GM21576 (cell line): ENCODE data around the gene DNAJB1.
"Not testable (repeated sequence)": the region's sequence is repeated elsewhere in the genome, so short reads cannot be mapped to it uniquely, and the experiment has no call there.

Source experiments
- ATAC-seq: cut with Tn5 transposase; IDR thresholded peaks from one replicate; pipeline ENCODE4 v1.9.1; 2021; ENCODE audit warnings: mild to moderate bottlenecking, moderate library complexity; ENCODE audit not compliant: unreplicated experiment

Gene DNAJB1

DNA sequence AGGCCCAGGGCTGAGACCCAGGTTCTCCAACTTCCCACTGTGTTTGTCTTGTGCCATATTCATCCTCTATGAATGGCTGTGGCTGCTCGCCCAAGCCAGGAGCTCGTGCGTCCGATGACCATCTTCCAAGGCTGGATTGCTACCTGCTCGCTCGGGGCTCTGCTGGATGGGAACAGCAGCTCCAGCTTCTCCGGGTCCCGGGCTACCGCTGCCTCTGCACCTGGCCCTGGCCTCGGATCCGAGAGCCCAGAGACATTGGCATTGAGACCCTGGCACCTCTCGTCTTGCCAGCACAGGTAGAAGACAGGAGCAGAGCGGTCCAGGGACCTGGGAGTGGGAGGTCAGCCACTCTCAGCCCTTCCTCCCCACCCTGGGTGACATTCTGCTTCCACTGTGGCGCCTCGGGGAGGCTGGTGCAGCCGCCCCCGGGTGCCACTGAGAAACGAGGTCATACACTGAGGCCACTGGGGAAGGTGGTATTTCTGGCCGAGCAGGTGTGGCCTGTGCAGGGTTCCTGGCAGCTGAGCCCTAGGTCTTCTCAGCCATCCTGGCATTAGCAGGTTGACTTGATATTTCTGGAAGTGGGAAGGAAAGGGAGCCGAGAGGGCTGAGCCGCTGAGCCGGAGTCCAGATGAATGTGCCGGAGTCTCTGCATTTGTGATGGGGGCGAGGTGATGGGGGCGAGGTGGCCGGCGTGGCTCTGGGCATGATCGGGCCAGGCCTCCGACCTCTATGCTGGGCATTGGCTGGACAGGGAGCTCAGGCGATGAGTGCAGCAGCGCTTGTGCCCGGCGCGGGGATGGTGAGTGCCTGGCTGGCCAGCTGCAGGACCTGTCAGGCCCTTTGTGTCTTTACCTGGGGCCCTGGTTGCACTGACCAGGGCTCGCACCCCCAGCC is 35.1 kb upstream of the DNAJB1 start:
- ATAC-seq: no peak

DNA sequence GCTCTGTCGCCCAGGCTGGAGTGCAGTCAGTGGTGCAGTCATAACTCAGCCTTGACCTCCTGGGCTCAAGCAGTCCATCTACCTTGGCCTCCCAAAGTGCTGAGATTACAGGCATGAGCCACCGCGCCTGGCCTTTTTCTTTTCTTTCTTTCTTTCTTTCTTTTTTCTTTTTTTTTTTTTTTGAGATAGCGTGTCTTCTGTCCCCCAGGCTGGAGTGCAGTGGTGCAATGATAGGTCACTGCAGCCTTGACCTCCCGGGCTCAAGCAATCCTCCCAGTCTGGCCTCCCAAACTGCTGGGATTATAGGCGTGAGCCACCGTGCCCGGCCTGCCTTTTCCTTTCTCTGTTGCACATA is 33.8 kb upstream of the DNAJB1 start:
- not testable (repeated sequence) for ATAC-seq

DNA sequence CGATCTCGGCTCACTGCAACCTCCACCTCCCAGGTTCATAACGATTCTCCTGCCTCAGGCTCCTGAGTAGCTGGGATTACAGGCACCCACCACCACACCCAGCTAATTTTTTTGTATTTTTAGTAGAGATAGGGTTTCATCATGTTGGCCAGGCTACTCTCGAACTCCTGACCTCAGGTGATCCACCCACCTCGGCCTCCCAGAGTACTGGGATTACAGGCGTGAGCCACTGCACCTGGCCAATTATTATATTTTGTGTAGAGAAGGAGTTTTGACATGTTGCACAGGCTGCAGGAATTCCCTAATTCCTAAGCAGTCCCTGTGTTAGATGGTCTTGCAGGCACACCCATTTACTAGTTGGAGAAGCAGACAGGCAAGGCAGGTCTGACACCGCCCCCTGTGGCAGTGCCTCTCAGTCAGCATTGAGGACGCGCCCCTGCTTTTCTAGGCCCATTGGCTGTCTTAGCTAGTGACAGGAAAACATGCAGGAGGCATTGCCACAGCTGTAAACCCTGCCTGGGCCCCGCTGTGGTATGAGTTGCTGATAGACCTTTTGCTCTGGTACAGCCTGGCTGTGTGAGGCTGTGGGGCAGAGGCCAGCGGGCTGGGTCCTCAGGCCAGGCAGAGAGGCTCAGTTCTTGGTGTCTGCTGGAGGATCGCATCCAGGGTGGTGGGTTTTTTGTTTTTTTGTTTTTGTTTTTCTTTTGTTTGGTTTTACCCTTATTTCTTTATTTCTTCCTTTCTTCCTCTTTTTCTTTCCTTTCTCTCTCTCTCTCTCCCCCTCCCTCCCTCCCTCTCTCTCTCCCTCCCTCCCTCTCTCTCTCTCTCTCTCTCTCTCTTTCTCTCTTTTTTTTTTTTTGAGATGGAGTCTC is 33.2 kb upstream of the DNAJB1 start:
- not testable (repeated sequence) for ATAC-seq

DNA sequence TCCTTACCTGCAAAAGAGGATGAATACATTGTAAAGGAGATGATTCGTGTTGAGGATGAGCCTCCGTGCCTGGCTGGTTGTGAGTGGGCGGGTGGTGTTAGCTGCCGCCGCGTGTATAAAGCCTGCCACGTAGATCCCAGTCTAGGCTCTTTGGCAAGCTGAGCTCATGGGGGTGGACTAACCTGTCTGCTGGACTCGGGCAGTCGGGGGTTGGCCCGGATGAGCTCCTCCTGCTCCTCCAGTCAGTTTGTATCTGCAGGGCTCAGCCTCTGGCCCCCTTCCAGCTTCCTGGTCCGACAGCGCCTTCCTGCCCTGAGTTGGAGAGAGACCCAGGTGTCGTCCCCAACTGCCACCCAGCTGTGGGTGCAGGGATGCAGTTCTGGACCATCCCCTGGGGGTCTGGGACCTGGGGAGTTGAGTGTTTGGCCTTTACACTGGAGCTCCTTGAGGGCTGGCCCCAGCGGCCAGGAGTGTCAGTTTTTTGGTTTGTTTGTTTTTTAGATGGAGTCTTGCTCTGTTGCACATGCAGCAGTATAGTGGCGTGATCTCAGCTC is 32.1 kb upstream of the DNAJB1 start:
- ATAC-seq: no peak

DNA sequence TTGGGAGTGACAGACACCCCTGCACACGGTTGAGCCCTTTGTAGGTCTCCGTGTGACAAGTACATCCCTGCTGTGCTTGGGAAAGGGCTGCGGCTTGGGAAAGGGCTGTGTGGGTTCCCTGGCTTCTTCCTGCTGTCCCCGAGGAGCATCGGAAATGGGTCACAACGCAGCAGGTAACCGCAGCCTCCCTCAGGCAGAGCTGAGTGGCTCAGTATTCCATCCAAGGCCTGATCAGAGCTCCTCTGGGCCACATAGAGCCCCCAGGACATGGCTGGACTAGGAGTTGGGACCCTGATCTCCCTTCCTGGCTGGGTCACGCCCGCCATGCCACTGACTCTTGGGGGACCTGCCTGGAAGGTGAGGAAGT is 27.5 kb upstream of the DNAJB1 start:
- no peak for ATAC-seq

DNA sequence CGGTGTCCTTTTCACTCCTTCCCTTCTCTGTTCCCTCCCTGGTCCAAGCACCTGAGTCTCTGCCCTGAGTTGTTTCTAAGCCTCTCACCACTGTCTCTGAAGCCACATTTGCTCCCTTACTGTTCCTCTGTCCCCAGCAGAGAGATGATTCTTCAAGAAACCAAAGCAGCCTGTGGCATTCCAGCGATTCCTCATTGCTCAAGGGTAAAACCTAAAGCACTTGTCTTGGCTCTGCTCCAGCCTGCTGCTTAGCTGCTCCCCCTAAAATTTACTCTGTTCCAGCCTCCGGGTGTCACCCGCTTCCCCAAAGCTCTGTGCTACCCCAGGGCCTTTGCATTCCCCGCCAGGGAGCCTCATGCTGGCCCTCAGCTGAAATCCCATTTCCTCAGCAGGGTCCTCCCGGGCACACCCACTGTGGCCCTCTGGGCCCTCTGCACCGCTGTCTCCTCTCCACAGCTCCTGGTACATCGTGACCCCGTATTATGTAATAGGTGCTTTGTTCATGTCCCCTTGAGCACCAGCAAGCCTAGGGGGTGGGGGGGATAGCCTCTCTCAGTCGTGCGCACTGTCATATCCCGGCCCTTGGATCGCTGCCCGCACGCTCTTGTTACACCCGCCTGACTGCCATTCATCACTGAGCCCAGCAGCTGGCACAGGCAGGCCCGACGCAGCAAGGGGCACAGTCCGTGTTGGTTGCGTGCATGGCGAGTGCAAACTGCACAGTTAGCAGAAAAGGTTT is 26.9 kb upstream of the DNAJB1 start:
- ATAC-seq: no peak

DNA sequence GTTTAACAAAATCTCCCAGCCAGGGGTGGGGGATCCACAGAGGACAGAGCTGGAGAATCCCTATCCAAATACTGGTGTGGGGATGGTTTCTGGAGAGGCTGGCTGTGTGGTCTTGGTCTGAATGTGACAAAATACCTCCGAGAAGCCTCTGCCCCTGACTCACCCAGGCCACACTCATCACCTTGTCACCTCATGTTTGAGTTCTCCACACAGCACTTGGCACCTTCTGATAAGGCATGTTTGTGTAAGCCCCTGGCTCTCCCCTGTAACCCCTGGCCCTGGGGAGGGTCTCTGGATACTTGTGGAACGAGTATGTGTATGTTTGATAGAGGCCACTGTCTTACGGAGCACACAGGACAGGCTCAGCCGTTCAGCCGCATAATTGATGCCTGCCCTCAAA is 25.9 kb upstream of the DNAJB1 start:
- no peak for ATAC-seq

DNA sequence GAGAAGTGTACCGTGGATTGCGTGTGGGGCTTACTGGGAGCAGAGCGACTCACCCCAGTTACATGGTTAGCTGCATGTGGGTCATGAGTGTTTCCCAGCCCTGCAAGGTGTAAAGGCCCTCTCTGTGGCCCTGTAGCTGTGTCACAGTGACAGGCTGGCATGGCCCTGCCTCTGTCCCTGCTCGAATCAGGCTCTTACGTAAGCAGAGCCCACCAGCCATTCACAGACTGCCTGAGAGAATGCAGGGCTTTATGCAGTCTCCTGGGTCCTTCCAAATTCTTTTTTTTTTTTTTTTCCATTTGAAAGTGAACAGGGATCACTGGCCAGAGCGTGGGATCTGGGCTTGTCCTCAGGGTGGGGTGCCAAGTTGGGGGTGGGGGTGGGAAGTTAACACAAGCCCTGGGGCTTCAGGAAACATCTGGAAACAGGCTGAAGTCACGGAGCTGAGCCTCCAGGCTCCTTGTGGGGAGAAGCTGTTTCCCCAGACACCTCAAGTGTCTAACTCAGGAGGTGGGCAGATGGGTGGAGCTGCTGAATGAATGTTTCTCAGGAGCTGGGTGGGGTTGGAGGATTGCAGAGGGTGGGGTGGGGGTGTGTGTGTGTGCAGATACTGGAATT is 24.6 kb upstream of the DNAJB1 start:
- ATAC-seq: no peak

DNA sequence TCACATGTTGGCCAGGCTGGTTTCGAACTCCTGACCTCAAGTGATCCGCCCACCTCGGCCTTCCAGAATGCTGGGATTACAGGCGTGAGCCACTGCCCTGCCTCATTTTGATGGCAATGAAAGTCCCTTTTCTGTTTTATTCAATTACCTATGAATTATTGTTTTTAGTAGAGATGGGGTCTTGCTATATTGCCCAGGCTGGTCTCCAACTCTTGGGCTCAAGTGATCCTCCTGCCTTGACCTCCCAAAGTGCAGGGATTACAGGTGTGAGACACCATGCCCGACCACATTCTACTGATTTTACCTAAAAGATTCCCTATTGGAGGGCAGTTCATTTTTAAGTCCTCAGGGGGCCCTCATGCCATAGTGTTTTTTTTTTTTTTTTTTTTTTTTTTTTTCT is 23.8 kb upstream of the DNAJB1 start:
- not testable (repeated sequence) for ATAC-seq

DNA sequence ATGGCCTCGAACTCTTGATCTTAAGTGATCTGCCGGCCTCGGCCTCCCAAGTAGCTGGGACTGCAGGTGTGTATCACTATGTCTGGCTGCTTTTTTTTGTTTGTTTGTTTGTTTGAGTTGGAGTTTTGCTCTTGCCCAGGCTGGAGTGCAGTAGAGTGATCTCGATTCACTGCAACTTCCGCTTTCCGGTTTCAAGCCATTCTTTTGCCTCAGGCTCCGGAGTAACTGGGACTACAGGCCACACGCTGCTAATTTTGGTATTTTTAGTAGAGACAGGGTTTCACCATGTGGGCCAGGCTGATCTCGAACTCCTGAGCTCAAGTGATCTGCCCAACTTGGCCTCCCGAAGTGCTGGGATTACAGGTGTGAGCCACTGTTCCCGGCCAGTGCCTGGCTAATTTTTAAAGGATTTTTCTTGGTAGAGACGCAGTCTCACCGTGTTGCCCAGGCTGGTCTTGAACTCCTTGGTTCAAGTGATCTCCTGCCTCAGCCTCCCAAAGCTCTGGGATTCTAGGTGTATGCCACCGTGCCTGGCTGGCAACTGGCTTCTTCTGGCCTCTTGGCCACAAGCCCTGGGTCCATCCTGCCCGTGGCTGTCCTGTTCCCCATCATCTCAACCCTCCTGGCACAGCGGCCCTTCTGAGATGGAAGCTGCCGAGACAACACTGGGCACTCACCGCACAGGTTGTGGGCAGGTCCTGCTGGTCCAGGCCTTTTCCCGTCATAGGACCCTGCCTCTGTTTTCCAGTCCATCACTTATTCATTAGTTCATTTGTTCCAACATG is 22.7 kb upstream of the DNAJB1 start:
- ATAC-seq: no peak

DNA sequence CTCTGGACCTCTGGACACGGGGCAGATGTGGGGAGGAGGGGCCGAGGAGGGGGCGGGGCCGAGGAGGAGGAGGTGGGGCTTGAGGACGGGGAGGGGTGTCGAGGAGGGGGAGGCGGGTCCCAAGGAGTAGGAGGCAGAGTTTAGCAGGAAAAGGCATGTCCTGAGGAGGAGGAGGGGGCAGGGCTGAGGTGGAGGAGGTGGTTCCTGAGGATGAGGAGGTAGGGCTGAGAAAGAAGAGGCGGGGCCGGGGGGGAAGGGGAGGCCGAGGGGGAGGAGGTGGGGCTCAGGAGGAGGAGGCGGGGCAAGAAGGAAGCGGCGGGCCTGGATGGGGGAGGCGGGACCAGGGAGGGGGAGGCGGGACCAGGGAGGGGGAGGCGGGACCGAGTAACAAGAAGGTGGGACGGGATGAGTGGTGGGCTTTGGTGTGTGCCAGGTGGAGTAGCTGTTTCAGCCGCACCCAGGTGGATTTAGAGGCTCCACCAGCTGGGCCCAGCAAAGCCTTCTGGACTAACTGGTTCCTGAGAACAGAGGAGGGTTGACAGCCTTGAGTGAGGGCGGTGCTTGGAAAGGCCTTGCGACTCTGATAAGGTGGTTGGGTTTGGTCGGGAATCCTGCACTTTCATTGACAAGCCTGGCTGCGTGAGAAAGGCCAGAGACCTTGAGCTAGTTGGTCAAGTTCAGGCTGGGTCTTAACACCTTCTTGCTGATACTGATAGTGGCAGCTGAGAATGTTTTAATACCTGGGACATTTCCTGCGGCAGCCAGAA is 18.9 kb upstream of the DNAJB1 start:
- no peak for ATAC-seq

DNA sequence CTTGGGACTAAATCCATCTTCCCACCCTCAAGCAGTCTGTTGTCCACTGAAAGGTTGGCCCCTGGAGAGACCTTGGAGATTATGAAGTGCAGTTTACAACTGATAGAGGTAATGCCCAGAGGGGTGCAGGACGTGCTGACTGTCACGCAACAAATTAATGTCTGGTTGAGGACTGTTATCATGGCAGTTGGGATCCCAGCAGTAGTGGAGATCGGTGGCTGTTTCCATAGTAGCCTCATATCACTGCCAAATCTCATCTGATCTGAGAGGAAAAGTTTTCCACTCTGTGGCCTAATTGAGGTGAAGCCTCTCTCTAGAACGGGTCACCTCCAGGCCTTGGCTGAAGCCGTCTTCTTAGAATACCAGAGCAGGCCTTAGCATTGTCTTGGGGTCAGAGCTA is 15.3 kb upstream of the DNAJB1 start:
- no peak for ATAC-seq

DNA sequence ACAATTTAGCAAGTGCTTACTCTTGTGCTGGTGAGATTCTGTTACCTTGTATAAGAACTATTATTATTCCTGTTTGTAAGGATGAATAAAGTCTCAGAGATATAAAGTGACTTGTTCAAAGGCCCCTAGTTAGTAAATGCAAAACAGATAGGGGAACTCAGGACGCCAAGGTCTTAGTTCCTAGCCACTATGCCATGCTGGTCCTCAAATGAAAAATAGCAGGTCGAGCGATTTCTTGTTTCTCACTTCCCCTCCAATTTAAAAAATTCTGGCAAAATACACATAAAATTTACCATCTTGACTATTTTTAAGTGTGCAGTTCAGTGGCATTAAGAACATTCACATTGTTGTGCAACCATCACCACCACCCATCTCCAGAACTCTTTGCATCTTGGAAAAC is 12.3 kb upstream of the DNAJB1 start:
- no peak for ATAC-seq

DNA sequence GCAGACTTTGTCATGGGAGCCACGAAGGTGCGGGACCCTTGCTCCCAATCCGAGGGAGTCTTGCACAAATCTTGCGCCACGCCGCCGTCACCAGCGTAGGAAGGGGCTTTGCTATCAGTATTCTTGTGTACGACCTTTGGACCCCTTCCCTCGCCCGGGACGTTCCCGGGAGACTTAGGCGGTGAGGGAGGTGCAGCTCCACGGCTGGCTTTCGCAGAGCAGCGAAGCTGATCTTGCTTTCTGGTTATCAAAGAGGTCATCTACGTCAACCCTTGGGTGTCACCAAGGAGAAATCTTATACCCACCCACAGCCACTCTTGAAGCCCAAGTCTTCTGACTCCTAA is 11.8 kb upstream of the DNAJB1 start:
- no peak for ATAC-seq

DNA sequence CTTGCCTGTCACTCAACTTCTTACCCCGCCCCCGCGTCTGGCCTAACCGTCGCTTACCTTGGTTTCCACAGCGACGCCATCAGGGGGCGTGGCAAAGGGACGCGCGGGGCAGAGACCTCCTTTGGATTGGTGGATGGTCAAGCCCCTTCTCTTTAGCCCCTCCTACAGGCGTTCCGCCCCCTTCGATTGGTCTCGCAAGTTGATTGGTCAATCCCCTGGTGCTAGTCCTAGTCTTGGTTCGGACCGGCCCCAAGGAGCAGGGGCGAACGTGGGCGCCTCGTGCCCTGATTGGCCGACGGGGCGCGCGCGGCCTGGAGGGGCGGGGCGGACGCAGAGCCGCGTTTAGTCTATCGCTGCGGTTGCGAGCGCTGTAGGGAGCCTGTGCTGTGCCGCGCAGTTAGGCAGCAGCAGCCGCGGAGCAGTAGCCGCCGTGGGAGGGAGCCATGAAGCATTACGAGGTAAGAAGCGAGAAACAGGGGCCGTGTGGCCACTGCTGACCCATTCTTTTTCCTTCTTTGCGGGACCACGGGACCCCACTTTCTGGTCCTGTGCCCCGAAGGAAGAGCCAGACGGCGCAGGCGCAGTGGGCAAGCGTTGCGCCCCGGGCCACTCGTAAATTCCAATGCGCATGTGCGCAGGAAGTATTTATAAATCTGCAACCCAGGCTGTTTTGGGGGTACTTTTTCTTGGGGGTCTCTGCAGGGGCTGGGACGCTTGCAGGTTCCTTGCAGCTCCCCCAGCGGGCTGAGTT is 11.2 kb upstream of the DNAJB1 start, which contains the start of gene TECR:
Gene TECR (plus strand): TSS at position 341 of the 751 bp plus-strand sequence. CDS start 103 bp downstream, at position 444.
- ATAC-seq: peak; percentile 95

DNA sequence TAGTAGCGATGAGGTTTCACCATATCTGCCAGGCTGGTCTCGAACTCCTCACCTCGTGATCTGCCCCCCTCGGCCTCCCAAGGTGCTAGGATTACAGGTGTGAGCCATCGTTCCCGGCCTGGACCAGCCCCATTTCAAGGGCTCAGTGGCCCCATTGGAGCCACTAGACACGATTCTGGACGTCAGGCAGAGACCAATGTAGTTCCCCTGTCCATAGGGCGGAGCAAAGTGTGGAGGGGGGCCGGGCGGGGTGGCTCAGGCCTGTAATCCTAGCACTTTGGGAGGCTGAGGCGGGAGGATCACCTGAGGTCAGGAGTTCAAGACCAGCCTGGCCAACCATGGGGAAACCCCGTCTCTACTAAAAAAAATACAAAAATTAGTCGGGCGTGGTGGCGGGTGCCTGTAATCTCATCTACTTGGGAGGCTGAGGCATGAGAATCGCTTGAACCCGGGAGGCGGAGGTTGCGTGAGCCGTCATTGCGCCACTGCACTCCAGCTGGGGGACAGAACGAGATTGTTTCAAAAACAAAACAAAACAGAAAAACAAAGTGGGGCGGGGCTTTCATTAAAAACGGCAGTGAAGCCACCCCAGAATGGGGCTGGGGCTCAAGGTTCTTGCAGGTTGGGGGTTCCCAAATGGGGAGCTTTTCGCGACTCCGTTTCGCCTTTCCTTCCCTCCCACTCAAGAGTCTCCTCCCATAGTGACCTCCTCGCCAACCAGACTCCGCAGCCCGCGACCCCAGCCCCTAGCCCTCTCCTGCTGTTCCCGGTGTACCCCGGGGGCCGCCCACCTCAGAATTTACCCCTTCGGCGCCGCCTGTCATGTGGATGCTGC is 10.4 kb upstream of the DNAJB1 start:
- no peak for ATAC-seq

DNA sequence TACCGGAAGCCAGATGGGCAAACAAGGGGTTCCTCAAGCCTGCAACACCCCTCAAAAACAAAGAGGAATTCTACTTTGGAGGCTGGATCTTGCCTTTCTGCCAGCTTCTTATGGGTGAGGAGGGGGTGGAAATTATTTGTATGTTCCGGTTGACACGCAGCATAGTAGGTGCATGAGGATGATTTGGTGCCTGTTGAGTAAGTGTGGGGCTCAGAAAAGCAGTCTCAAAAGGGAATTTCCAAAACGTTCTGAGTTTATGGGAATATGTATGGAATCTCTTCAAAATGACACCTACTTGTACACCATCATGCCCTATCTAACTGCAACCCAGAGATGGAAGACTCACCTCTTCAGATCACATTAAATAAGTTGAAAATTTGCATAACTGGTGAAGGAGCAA is 8.2 kb upstream of the DNAJB1 start:
- no peak for ATAC-seq

DNA sequence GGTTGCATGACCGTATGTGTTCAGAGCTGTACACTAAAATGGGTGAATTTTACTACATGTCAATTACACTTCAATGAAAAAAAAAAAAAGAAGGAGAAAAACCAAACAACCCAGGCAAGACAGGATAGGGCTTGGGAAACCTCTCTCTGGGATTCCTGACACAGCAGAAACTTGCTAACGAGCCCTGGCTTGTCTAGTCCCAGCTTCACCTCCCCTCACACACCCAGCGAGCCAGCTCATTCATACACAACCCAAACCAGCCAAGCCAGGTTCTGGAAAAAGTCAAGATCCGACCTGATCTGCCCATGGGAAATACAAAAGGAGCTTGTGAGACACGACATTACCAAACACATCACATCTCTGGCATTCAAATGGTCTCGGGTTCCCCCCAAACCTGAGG is 7.5 kb upstream of the DNAJB1 start:
- ATAC-seq: no peak
